COLO668 (cell line): ENCODE measurements around the gene DNTT.

Source experiments
- DNase-seq: peaks from one replicate; lab custom pipeline; 2025; ENCODE audit not compliant: unreplicated experiment; lab: John Stamatoyannopoulos, UW

DNTT gene

GRCh38 chr10:96374004-96374403 is 69.8 kb downstream of the DNTT start:
- no peak for DNase-seq

GRCh38 chr10:96374639-96374984 is 70.4 kb downstream of the DNTT start:
- no peak for DNase-seq

GRCh38 chr10:96374985-96375830 is 71.0 kb downstream of the DNTT start:
- DNase-seq = peak; percentile 82

GRCh38 chr10:96376483-96376882 is 72.2 kb downstream of the DNTT start:
- DNase-seq = no peak

- DNase-seq = no peak
These were observed 73.6 kb downstream of the DNTT start for GRCh38 chr10:96377816-96378294.

GRCh38 chr10:96378741-96379140 is 74.5 kb downstream of the DNTT start:
- DNase-seq = no peak

GRCh38 chr10:96379758-96380157 is 75.5 kb downstream of the DNTT start:
- no peak for DNase-seq

GRCh38 chr10:96380821-96381220 is 76.6 kb downstream of the DNTT start:
- no peak for DNase-seq

GRCh38 chr10:96384506-96384905 is 80.3 kb downstream of the DNTT start:
- DNase-seq = no peak

- DNase-seq = no peak
These were observed 82.9 kb downstream of the DNTT start for GRCh38 chr10:96387161-96387560.

GRCh38 chr10:96387601-96388000 is 83.4 kb downstream of the DNTT start:
- DNase-seq = no peak
